OCI-M2 (cell line): ENCODE data around the gene RELB.
"Not testable (repeated sequence)": the region's sequence is repeated elsewhere in the genome, so short reads cannot be mapped to it uniquely, and the experiment has no call there.

ENCODE experiments used
- DNase-seq: peaks from one replicate; lab custom pipeline; 2025; ENCODE audit not compliant: unreplicated experiment; lab: John Stamatoyannopoulos, UW

Gene RELB

GRCh38 chr19:44986389-44986788 is 14.9 kb upstream of the RELB start:
- no peak for DNase-seq

GRCh38 chr19:44987148-44987675 is 14.1 kb upstream of the RELB start:
- DNase-seq = no peak

GRCh38 chr19:44988273-44988672 is 13.0 kb upstream of the RELB start:
- no peak for DNase-seq

GRCh38 chr19:44988896-44989556 is 12.2 kb upstream of the RELB start:
- no peak for DNase-seq

GRCh38 chr19:44990459-44990858 is 10.8 kb upstream of the RELB start:
- no peak for DNase-seq

- DNase-seq = no peak
Observed at GRCh38 chr19:44990966-44991365, 10.3 kb upstream of the RELB start.

GRCh38 chr19:44992336-44993163 is 8.7 kb upstream of the RELB start:
- no peak for DNase-seq

- no peak for DNase-seq
Observed at GRCh38 chr19:44993526-44993925, 7.7 kb upstream of the RELB start.

- no peak for DNase-seq
Observed at GRCh38 chr19:44993926-44994537, 7.2 kb upstream of the RELB start.

GRCh38 chr19:44998025-44998424 is 3.2 kb upstream of the RELB start:
- no peak for DNase-seq

- not testable (repeated sequence) for DNase-seq
Observed at GRCh38 chr19:44999131-44999925, 1.9 kb upstream of the RELB start.

GRCh38 chr19:45000665-45001064 is 599 bp upstream of the RELB start:
- not testable (repeated sequence) for DNase-seq

GRCh38 chr19:45003485-45003884 is 2.2 kb downstream of the RELB start:
- DNase-seq = no peak

GRCh38 chr19:45005787-45006186 is 4.5 kb downstream of the RELB start:
- DNase-seq = no peak

GRCh38 chr19:45008552-45008951 is 7.3 kb downstream of the RELB start:
- DNase-seq = no peak

- no peak for DNase-seq
Observed at GRCh38 chr19:45009625-45010255, 8.5 kb downstream of the RELB start.

- no peak for DNase-seq
Observed at GRCh38 chr19:45010306-45010705, 9.0 kb downstream of the RELB start.

- DNase-seq = no peak
Observed at GRCh38 chr19:45011959-45012358, 10.7 kb downstream of the RELB start.

- no peak for DNase-seq
Observed at GRCh38 chr19:45016388-45017314, 15.4 kb downstream of the RELB start.
